Lower lobe of right lung (tissue), 2 donors: ENCODE data around the gene XKR8. TPM values are rescaled to one million over a fixed set of nuclear protein-coding genes. Genes with fewer than 3 reads are reported as not detected.

ENCODE experiments used
- ATAC-seq, 2 donors: fragments of 200-7000 bp; cut with Tn5 transposase; one replicate each; pipeline ENCODE4 v1.9.1; 2020 to 2022; ENCODE audit warnings: mild to moderate bottlenecking in 2 of 2, moderate library complexity in 2 of 2
- DNase-seq: peaks from one replicate; pipeline ENCODE4 v3.0.0-alpha.2; 2020
- H3K27ac ChIP-seq: fragments of 200-600 bp; one replicate; pipeline ENCODE4 v1.8.0; 2022
- H3K27me3 ChIP-seq: fragments of 200-600 bp; one replicate; pipeline ENCODE4 v1.8.0; 2022; ENCODE audit warnings: low read depth
- H3K36me3 ChIP-seq: fragments of 200-600 bp; one replicate; pipeline ENCODE4 v1.8.0; 2022; ENCODE audit warnings: mild to moderate bottlenecking
- H3K4me1 ChIP-seq: fragments of 200-600 bp; one replicate; pipeline ENCODE4 v1.8.0; 2022
- H3K4me3 ChIP-seq: fragments of 200-600 bp; one replicate; pipeline ENCODE4 v1.8.0; 2022; ENCODE audit warnings: mild to moderate bottlenecking
- H3K9me3 ChIP-seq: fragments of 200-600 bp; one replicate; pipeline ENCODE4 v1.8.0; 2022
- intact Hi-C: fragments of 100-400 bp; cut with DNase I; formaldehyde crosslinking; loops from one replicate; pipeline ENCODE4 v1.11.0; 2022
- total RNA-seq: library from RNA; stranded (reverse); fragmentation: NEBNext Ultra II Directional; extraction: Animal tissue kit (Norgen Biotek cat#: 25700); gene quantifications from one replicate; pipeline ENCODE4 v1.2.1, GENCODE V29; 2021
- TF ChIP-seq, protein P1 (sequence below): fragments of 200-600 bp; IDR thresholded peaks from one replicate; pipeline ENCODE4 v1.8.0; 2022; ENCODE audit warnings: antibody characterized with exemption, mild to moderate bottlenecking
- donor health status: DM: no; HTN: yes; CAD: no; lungs with severe emphysema.

The XKR8 gene
- total RNA-seq, 1 donor from 2014 or later = 12.8 TPM

DNA sequence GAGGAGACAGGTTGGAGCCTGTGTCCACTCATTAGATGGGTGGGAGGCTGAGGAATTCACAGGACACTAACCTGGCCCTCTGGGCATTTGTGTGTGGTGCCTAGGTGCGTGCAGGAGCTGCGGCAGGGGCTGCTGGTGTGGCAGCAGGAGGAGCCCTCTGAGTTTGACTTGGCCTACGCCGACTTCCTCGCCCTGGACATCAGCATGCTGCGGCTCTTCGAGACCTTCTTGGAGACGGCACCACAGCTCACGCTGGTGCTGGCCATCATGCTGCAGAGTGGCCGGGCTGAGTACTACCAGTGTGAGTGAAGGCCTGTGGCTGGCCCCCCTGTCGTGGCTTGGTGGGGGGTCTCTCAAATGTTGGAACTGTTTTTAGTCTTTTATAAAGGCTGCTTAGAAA, 3.6 kb downstream of the XKR8 start:
- H3K9me3 ChIP-seq = no peaks in the 10 kb centered on the region
- H3K4me3 ChIP-seq = no peak overlapping the region
- H3K36me3 ChIP-seq = peaks cover 54% of the 10 kb centered on the region
- intact Hi-C loops = no loop called here
- H3K27me3 ChIP-seq = no peaks in the 10 kb centered on the region
- DNase-seq (no peak), ATAC-seq (no peak)
- H3K27ac ChIP-seq = no peak overlapping the region
- TF ChIP-seq, protein P1, sequence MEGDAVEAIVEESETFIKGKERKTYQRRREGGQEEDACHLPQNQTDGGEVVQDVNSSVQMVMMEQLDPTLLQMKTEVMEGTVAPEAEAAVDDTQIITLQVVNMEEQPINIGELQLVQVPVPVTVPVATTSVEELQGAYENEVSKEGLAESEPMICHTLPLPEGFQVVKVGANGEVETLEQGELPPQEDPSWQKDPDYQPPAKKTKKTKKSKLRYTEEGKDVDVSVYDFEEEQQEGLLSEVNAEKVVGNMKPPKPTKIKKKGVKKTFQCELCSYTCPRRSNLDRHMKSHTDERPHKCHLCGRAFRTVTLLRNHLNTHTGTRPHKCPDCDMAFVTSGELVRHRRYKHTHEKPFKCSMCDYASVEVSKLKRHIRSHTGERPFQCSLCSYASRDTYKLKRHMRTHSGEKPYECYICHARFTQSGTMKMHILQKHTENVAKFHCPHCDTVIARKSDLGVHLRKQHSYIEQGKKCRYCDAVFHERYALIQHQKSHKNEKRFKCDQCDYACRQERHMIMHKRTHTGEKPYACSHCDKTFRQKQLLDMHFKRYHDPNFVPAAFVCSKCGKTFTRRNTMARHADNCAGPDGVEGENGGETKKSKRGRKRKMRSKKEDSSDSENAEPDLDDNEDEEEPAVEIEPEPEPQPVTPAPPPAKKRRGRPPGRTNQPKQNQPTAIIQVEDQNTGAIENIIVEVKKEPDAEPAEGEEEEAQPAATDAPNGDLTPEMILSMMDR = no peak
- H3K4me1 ChIP-seq = peaks cover 23% of the 10 kb centered on the region

DNA sequence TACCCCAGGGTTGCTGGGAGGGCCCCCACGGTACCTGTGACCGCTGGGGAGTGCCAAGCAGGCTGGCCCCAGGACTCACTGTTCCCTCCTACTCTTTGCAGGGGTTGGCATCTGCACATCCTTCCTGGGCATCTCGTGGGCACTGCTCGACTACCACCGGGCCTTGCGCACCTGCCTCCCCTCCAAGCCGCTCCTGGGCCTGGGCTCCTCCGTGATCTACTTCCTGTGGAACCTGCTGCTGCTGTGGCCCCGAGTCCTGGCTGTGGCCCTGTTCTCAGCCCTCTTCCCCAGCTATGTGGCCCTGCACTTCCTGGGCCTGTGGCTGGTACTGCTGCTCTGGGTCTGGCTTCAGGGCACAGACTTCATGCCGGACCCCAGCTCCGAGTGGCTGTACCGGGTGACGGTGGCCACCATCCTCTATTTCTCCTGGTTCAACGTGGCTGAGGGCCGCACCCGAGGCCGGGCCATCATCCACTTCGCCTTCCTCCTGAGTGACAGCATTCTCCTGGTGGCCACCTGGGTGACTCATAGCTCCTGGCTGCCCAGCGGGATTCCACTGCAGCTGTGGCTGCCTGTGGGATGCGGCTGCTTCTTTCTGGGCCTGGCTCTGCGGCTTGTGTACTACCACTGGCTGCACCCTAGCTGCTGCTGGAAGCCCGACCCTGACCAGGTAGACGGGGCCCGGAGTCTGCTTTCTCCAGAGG, 6.8 kb downstream of the XKR8 start:
- Histone ChIP-seq H3K27ac (no peak overlapping the region), H3K4me3 (no peak overlapping the region), H3K4me1 (peaks cover 3% of the 10 kb centered on the region), H3K36me3 (peaks cover 60% of the 10 kb centered on the region), H3K27me3 (no peaks in the 10 kb centered on the region), H3K9me3 (no peaks in the 10 kb centered on the region)
- TF ChIP-seq, protein P1 = no peak
- intact Hi-C loops = no loop called here
- DNase-seq (no peak), ATAC-seq (no peak)

DNA sequence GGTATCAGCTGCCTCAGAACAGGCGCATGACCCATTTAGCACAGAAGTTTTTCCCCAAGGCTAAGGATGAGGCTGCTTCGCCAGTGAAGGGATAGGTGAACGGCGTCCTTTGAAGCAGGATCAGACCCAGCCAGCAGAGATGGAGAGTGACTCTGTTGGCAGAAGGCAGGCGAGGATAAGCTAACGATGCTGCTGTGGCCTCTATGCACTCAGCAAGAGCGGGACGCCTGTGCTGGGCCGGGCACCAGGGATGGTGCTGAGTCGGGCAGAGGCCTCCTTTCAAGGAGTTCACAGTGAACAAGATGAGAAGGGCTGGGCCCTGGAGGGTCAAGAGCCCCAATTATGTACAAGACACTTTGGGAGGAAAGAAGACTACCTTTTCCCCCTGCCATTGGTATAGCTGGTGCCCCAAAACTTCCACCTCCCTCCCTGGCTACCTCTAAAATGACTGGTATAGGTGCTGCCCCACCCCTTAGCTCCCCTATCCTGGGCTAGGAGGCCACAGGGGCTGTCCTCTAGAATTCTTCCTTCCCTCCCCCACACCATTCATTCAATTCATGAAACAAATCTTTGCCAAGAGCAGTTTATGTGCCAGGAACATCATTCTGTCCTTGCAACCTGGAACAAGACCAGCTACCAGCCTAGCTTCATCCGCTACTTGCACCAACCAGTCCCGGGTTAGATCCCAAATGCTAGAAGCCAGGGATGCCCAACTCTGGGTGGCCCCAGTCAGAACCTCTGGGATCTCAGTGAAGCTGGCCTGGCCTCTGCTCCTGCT, 7.5 kb downstream of the XKR8 start:
- ATAC-seq (no peak), DNase-seq (no peak)
- H3K36me3 ChIP-seq = peaks cover 67% of the 10 kb centered on the region
- H3K4me1 ChIP-seq = peaks cover 5% of the 10 kb centered on the region
- no peaks in the 10 kb centered on the region for H3K27me3 ChIP-seq
- no peak overlapping the region for H3K27ac ChIP-seq
- no peak overlapping the region for H3K4me3 ChIP-seq
- H3K9me3 ChIP-seq = no peaks in the 10 kb centered on the region
- TF ChIP-seq, protein P1 = no peak
- intact Hi-C loops = no loop called here

DNA sequence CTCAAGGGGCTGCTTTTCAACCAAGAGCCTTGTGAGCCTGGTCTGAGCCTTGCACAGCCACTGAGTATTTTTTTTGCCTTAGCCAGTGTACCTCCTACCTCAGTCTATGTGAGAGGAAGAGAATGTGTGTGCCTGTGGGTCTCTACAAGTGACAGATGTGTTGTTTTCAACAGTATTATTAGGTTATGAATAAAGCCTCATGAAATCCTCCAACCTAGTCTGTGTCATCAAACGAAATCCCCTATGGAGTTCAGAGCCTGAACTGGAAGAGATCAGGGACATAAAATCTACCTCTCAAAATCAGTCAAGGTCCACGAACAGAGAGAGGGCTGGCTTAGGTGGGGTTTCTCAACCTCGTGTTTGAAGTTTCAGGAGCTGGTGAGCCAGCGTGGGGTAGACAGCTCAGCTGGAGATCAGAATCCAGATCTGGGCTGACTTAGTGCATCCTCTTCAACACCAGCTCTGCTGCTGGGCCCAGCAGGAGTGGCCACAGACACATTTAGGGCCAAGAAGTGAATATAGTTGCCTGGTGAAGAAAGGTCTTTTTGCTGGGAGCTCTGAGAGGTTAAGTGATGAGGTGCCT, 8.2 kb downstream of the XKR8 start:
- peaks cover 74% of the 10 kb centered on the region for H3K36me3 ChIP-seq
- no peak overlapping the region for H3K27ac ChIP-seq
- no peak for ATAC-seq

DNA sequence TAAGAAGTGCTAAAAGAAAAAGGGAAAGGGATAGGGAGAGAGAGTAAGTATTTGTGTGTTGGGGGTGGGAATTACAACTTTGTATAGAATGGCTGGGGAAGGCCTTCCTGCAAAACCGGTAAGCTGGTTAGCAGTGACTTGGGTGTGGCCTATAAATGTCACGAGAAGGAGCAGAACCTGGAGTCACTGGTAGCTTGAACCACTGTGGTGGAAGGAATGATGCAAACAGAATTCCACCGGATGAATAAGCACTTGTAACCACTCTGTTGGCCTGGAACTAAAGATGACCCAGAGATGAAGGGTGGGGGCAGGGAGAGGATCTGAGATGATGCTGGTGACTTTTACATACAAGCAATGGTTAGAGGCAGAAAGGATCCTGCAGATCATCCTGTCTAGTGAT, 8.9 kb downstream of the XKR8 start:
- TF ChIP-seq, protein P1 = no peak
- H3K36me3 ChIP-seq = peaks cover 74% of the 10 kb centered on the region
- H3K27me3 ChIP-seq = no peaks in the 10 kb centered on the region
- H3K27ac ChIP-seq = no peak overlapping the region
- ATAC-seq = no peak
- no peaks in the 10 kb centered on the region for H3K9me3 ChIP-seq
- DNase-seq = no peak
- intact Hi-C loops = no loop called here
- H3K4me3 ChIP-seq = no peak overlapping the region
- peaks cover 5% of the 10 kb centered on the region for H3K4me1 ChIP-seq

More for the DNA sequence above, 8.2 kb downstream of the XKR8 start:
- Histone ChIP-seq H3K27me3 (no peaks in the 10 kb centered on the region), H3K4me1 (peaks cover 5% of the 10 kb centered on the region), H3K9me3 (no peaks in the 10 kb centered on the region), H3K4me3 (no peak overlapping the region)
- no peak for DNase-seq
- intact Hi-C loops = no loop called here
- TF ChIP-seq, protein P1 = no peak
